HepG2 (cell line): ENCODE measurements around the gene ALLC.

Source experiments
- BORCS8-MEF2B ChIP-seq: sonication (generic); formaldehyde crosslinking; IDR thresholded peaks from 2 replicates; pipeline ENCODE4 v1.8.0; 2022; ENCODE audit warnings: mild to moderate bottlenecking, missing genetic modification reagents
- CAMTA2 ChIP-seq: sonication (generic); formaldehyde crosslinking; IDR thresholded peaks from 2 replicates; pipeline ENCODE4 v1.4.0; 2020; ENCODE audit warnings: mild to moderate bottlenecking, missing genetic modification reagents, borderline replicate concordance
- CTCF ChIP-seq: sonication (generic); formaldehyde crosslinking; IDR thresholded peaks from 2 replicates; pipeline ENCODE4 v1.5.0; 2020; ENCODE audit warnings: mild to moderate bottlenecking, missing genetic modification reagents, moderate library complexity
- HMGXB4 ChIP-seq, 2 experiments: sonication (generic) in 1 of 2; formaldehyde crosslinking in 1 of 2; IDR thresholded peaks; 2 replicates each; pipeline versions ENCODE4 v1.4.0 to v1.6.1; 2018 to 2020; ENCODE audit warnings: missing genetic modification reagents in 2 of 2, borderline replicate concordance in 1 of 2, low read depth in 1 of 2, mild to moderate bottlenecking in 1 of 2, missing biosample characterization in 1 of 2
- HNF4A ChIP-seq: sonication (generic); formaldehyde crosslinking; IDR thresholded peaks from 2 replicates; pipeline ENCODE4 v1.4.0; 2020; ENCODE audit warnings: missing genetic modification reagents
- PATZ1 ChIP-seq: sonication (generic); formaldehyde crosslinking; IDR thresholded peaks from 2 replicates; pipeline ENCODE4 v1.4.0; 2020; ENCODE audit warnings: missing genetic modification reagents
- STAT5B ChIP-seq: sonication (generic); formaldehyde crosslinking; IDR thresholded peaks from 2 replicates; pipeline ENCODE4 v1.4.0; 2020; ENCODE audit warnings: missing genetic modification reagents
- TIGD3 ChIP-seq: sonication (generic); formaldehyde crosslinking; IDR thresholded peaks from 2 replicates; pipeline ENCODE4 v1.5.1; 2020; ENCODE audit warnings: mild to moderate bottlenecking, missing genetic modification reagents, borderline replicate concordance
- TRIM22 ChIP-seq: fragments of 450-650 bp; IDR thresholded peaks from 2 replicates; pipeline ENCODE4 v1.6.1; 2017
- ZBTB25 ChIP-seq: IDR thresholded peaks from 2 replicates; pipeline ENCODE4 v1.6.1; 2018; ENCODE audit warnings: missing genetic modification reagents
- ZBTB8A ChIP-seq: sonication (generic); formaldehyde crosslinking; IDR thresholded peaks from 2 replicates; pipeline ENCODE4 v1.4.0; 2020; ENCODE audit warnings: mild to moderate bottlenecking, low read depth, missing genetic modification reagents, borderline replicate concordance
- ZFY ChIP-seq: sonication (generic); formaldehyde crosslinking; IDR thresholded peaks from 2 replicates; pipeline ENCODE4 v1.4.0; 2020; ENCODE audit warnings: missing genetic modification reagents
- ZNF430 ChIP-seq: sonication (generic); formaldehyde crosslinking; IDR thresholded peaks from 2 replicates; pipeline ENCODE4 v1.9.0; 2021; ENCODE audit warnings: mild to moderate bottlenecking, missing genetic modification reagents

- TF ChIP-seq TIGD3 (CRISPR knock-in tag) (no peak), TRIM22 (no peak), PATZ1 (CRISPR knock-in tag) (no peak), ZFY (no peak), ZNF430 (CRISPR knock-in tag) (no peak), CTCF (CRISPR knock-in tag) (no peak), ZBTB8A (CRISPR knock-in tag) (no peak), HNF4A (CRISPR knock-in tag) (no peak), STAT5B (CRISPR knock-in tag) (no peak), BORCS8-MEF2B (no peak), CAMTA2 (CRISPR knock-in tag) (no peak), HMGXB4 (CRISPR knock-in tag; IDR thresholded peaks at IDR 0.05; ENCODE audit: borderline replicate concordance in 1 of 2, low read depth in 1 of 2) (no peak), ZBTB25 (no peak)
Measured at GRCh38 chr2:3657881-3658280, at the start of gene ALLC.
